SKM-1 treated with dmso at 0.1 percent for 144 hours (cell line): ENCODE measurements around the gene B3GALNT2.

Experiments used
- DNase-seq: peaks from one replicate; lab custom pipeline; 2025; ENCODE audit not compliant: unreplicated experiment; lab: John Stamatoyannopoulos, UW

B3GALNT2 gene

GRCh38 chr1:235455823-235456222, 48.4 kb downstream of the B3GALNT2 start:
- DNase-seq = no peak

GRCh38 chr1:235455097-235455496, 49.2 kb downstream of the B3GALNT2 start:
- DNase-seq = no peak

GRCh38 chr1:235454021-235454420, 50.2 kb downstream of the B3GALNT2 start:
- DNase-seq = no peak

GRCh38 chr1:235450886-235451483, 53.3 kb downstream of the B3GALNT2 start:
- no peak for DNase-seq

- no peak for DNase-seq
Measured at GRCh38 chr1:235450433-235450832, 53.8 kb downstream of the B3GALNT2 start.

GRCh38 chr1:235448616-235449015, 55.6 kb downstream of the B3GALNT2 start:
- no peak for DNase-seq

GRCh38 chr1:235442788-235443429, 61.3 kb downstream of the B3GALNT2 start:
- no peak for DNase-seq

GRCh38 chr1:235441159-235441685, 63.0 kb downstream of the B3GALNT2 start:
- DNase-seq = no peak

- DNase-seq = no peak
Measured at GRCh38 chr1:235434001-235434400, 70.3 kb downstream of the B3GALNT2 start.

GRCh38 chr1:235430991-235431390, 73.3 kb downstream of the B3GALNT2 start:
- DNase-seq = no peak

GRCh38 chr1:235429143-235429542, 75.1 kb downstream of the B3GALNT2 start:
- no peak for DNase-seq

GRCh38 chr1:235427447-235427846, 76.8 kb downstream of the B3GALNT2 start:
- no peak for DNase-seq

- no peak for DNase-seq
Measured at GRCh38 chr1:235426680-235427079, 77.6 kb downstream of the B3GALNT2 start.

GRCh38 chr1:235426143-235426542, 78.1 kb downstream of the B3GALNT2 start:
- DNase-seq = no peak

GRCh38 chr1:235425357-235425756, 78.9 kb downstream of the B3GALNT2 start:
- no peak for DNase-seq

GRCh38 chr1:235424092-235424491, 80.2 kb downstream of the B3GALNT2 start:
- no peak for DNase-seq

- DNase-seq = no peak
Measured at GRCh38 chr1:235423214-235423652, 81.0 kb downstream of the B3GALNT2 start.

GRCh38 chr1:235421751-235422150, 82.5 kb downstream of the B3GALNT2 start:
- no peak for DNase-seq

- peak; percentile 53 for DNase-seq
Measured at GRCh38 chr1:235417086-235417697, 87.1 kb downstream of the B3GALNT2 start.

GRCh38 chr1:235416662-235417049, 87.6 kb downstream of the B3GALNT2 start:
- DNase-seq = no peak

GRCh38 chr1:235415008-235415904, 89.0 kb downstream of the B3GALNT2 start:
- peak; percentile 83 for DNase-seq
